HepG2 (cell line): Measurements from ENCODE around the gene OR2S2. TPM values are rescaled to one million over a fixed set of nuclear protein-coding genes. Genes with fewer than 3 reads are reported as not detected.

Experiments
- ATAC-seq: fragments of 200-7000 bp; cut with Tn5 transposase; 3 replicates; pipeline ENCODE4 v1.9.1; 2020; ENCODE audit warnings: mild to moderate bottlenecking, moderate library complexity
- BruUV-seq: library from RNA; stranded (reverse); fragments of 400-500 nt; replicated peaks from 2 replicates; lab custom pipeline; 2021; lab: Mats Ljungman, UMichigan
- CTCF ChIA-PET: fragments of 300-600 bp; formaldehyde crosslinking; extraction: SDS; loops from one replicate; lab custom pipeline; 2021; ENCODE audit warnings: low total read pairs, inconsistent platforms, low intra/inter-chr PET ratio; lab: Yijun Ruan, JAX
- POLR2A ChIA-PET: fragments of 350-600 bp; sonication (Branson Sonifier 250); formaldehyde crosslinking; loops from one replicate; lab custom pipeline; 2020; ENCODE audit warnings: antibody characterized with exemption, inconsistent platforms; lab: Yijun Ruan, JAX
- DNase-seq: peaks from one replicate; pipeline ENCODE4 v3.0.0-alpha.2; 2015; ENCODE audit warnings: low spot score
- FAIRE-seq: peaks from 3 replicates; lab custom pipeline; 2011; peaks lifted over from hg19 to GRCh38; lab: Jason Lieb, UNC
- H2AFZ ChIP-seq: one replicate; pipeline ENCODE4 v1.6.1; 2011; ENCODE audit warnings: low read length, inconsistent platforms
- H3K27ac ChIP-seq: fragments of 300-600 bp; 3 replicates; pipeline ENCODE4 v1.8.0; 2011; ENCODE audit warnings: mixed run types, mild to moderate bottlenecking, mixed read lengths, low read length, inconsistent platforms; ENCODE audit not compliant: insufficient read depth; ENCODE audit errors: extremely low read length
- H3K27me3 ChIP-seq, 2 experiments: fragments of 200-600 bp in 1 of 2; 2 replicates in 1 of 2; 3 replicates in 1 of 2; pipeline versions ENCODE4 v1.6.0 to v1.8.0; 2011; ENCODE audit warnings: low read length in 2 of 2, mild to moderate bottlenecking in 2 of 2, moderate library complexity in 2 of 2, inconsistent platforms in 1 of 2; ENCODE audit not compliant: insufficient read depth in 2 of 2, control insufficient read depth in 1 of 2
- H3K36me3 ChIP-seq, 2 experiments: fragments of 200-600 bp in 1 of 2; replicated peaks in 1 of 2; 2 replicates in 1 of 2; 3 replicates in 1 of 2; pipeline versions ENCODE4 v1.5.1 to v1.8.0; 2011; ENCODE audit warnings: low read length in 2 of 2, inconsistent platforms in 1 of 2; ENCODE audit not compliant: insufficient read depth in 2 of 2, control insufficient read depth in 1 of 2
- H3K4me1 ChIP-seq: 2 replicates; pipeline ENCODE4 v1.5.1; 2012; ENCODE audit warnings: low read length, inconsistent platforms; ENCODE audit not compliant: insufficient read depth
- H3K4me2 ChIP-seq: 2 replicates; pipeline ENCODE4 v1.6.0; 2011; ENCODE audit warnings: low read depth, low read length, inconsistent platforms
- H3K4me3 ChIP-seq, 3 experiments: fragments of 200-600 bp in 1 of 3; sonication (generic), shearing (Covaris generic) in 1 of 3; replicated peaks in 1 of 3; 2 replicates each; pipeline ENCODE4 v1.5.1; 2011 to 2016; ENCODE audit warnings: low read length in 3 of 3, inconsistent platforms in 2 of 3, low read depth in 2 of 3, mild to moderate bottlenecking in 2 of 3, control low read depth in 1 of 3, mixed read lengths in 1 of 3; ENCODE audit not compliant: insufficient read depth in 1 of 3
- H3K79me2 ChIP-seq: one replicate; pipeline ENCODE4 v1.6.1; 2011; ENCODE audit warnings: low read length, inconsistent platforms; ENCODE audit not compliant: insufficient read depth
- H3K9ac ChIP-seq: 2 replicates; pipeline ENCODE4 v1.6.0; 2011; ENCODE audit warnings: mild to moderate bottlenecking, low read depth, low read length, inconsistent platforms; ENCODE audit not compliant: insufficient read depth
- H3K9me3 ChIP-seq: 2 replicates; pipeline ENCODE4 v1.5.1; 2012; ENCODE audit warnings: mild to moderate bottlenecking, low read length
- H4K20me1 ChIP-seq: 2 replicates; pipeline ENCODE4 v1.6.0; 2011; ENCODE audit warnings: inconsistent platforms, mild to moderate bottlenecking, low read length, moderate library complexity; ENCODE audit not compliant: insufficient read depth
- CHCHD3 ChIP-seq: sonication (generic); formaldehyde crosslinking; IDR thresholded peaks from 2 replicates; pipeline ENCODE4 v1.8.0; 2022; ENCODE audit warnings: mild to moderate bottlenecking, missing genetic modification reagents, moderate library complexity
- MIER2 ChIP-seq: IDR thresholded peaks from 2 replicates; pipeline ENCODE4 v1.6.1; 2016; ENCODE audit warnings: missing biosample characterization, missing genetic modification reagents
- NRL ChIP-seq: sonication (generic); formaldehyde crosslinking; IDR thresholded peaks from 2 replicates; pipeline ENCODE4 v1.5.0; 2020; ENCODE audit warnings: missing genetic modification reagents, mild to moderate bottlenecking, moderate library complexity, borderline replicate concordance
- RARG ChIP-seq: sonication (generic); formaldehyde crosslinking; IDR thresholded peaks from 2 replicates; pipeline ENCODE4 v1.4.0; 2020; ENCODE audit warnings: low read depth, mild to moderate bottlenecking, missing genetic modification reagents
- SMAD9 ChIP-seq: sonication (generic); formaldehyde crosslinking; IDR thresholded peaks from 2 replicates; pipeline ENCODE4 v1.5.1; 2020; ENCODE audit warnings: mild to moderate bottlenecking, missing genetic modification reagents
- ZBTB1 ChIP-seq: sonication (generic); formaldehyde crosslinking; IDR thresholded peaks from 2 replicates; pipeline ENCODE4 v1.4.0; 2020; ENCODE audit warnings: missing genetic modification reagents, borderline replicate concordance
- ZNF724P ChIP-seq: sonication (generic); formaldehyde crosslinking; IDR thresholded peaks from 2 replicates; pipeline ENCODE4 v1.8.0; 2022; ENCODE audit warnings: missing genetic modification reagents, borderline replicate concordance
- ZNF75D ChIP-seq: sonication (generic); formaldehyde crosslinking; IDR thresholded peaks from 2 replicates; pipeline ENCODE4 v1.8.1; 2023; ENCODE audit warnings: missing genetic modification reagents, mild to moderate bottlenecking, borderline replicate concordance
- ZNF841 ChIP-seq: sonication (generic); formaldehyde crosslinking; IDR thresholded peaks from 2 replicates; pipeline ENCODE4 v1.8.1; 2023; ENCODE audit warnings: missing genetic modification reagents, borderline replicate concordance
- WGBS: methylation state at CpG from one replicate; pipeline ENCODE4 v1.1.6; 2017; ENCODE audit warnings: low lambda C conversion rate; 5-methylcytosine and 5-hydroxymethylcytosine counted together
- in situ Hi-C: cut with HindIII; loops from 2 replicates; pipeline ENCODE4 v1.10.0; 2017; ENCODE audit warnings: low pct_unique_long_range_greater_than_20kb; ENCODE audit not compliant: extremely low pct_ligation_motif_present
- intact Hi-C: fragments of 100-400 bp; cut with micrococcal nuclease; formaldehyde crosslinking; loops from one replicate; pipeline ENCODE4 v1.10.0; 2022; ENCODE audit not compliant: unreplicated experiment
- polyA plus RNA-seq, 8 experiments: library from polyadenylated mRNA; depleted of rRNA in 3 of 8; stranded (reverse) in 7 of 8; unstranded in 1 of 8; fragments of >200 nt; fragmentation: Illumina TruSeq in 4 of 8; extraction: Trizol in 4 of 8; gene quantifications; 2 replicates each; pipeline versions ENCODE4 v1.2.1 to v1.2.3, GENCODE V29; 2011 to 2016; ENCODE audit warnings: low read depth in 4 of 8, missing spikeins in 1 of 8, mixed read lengths in 1 of 8; ENCODE audit not compliant: insufficient read depth in 1 of 8
- total RNA-seq, 5 experiments: library from RNA; depleted of rRNA; stranded (reverse); fragments of >200 nt; fragmentation: Illumina TruSeq; extraction: Trizol; gene quantifications; 2 replicates each; pipeline ENCODE4 v1.2.3, GENCODE V29; 2016; ENCODE audit warnings: low read depth in 1 of 5
- TF ChIP-seq, protein P1 (sequence below): sonication (generic); formaldehyde crosslinking; IDR thresholded peaks from 2 replicates; pipeline ENCODE4; 2020; ENCODE audit warnings: missing genetic modification reagents, mild to moderate bottlenecking, borderline replicate concordance
- TF ChIP-seq, protein P2 (sequence below): sonication (generic); formaldehyde crosslinking; IDR thresholded peaks from 2 replicates; pipeline ENCODE4 v1.9.0; 2021; ENCODE audit warnings: mild to moderate bottlenecking, missing genetic modification reagents
- TF ChIP-seq, protein P3 (sequence below): sonication (generic); formaldehyde crosslinking; conservative IDR thresholded peaks from 2 replicates; pipeline ENCODE4 v1.8.1; 2023; ENCODE audit warnings: missing genetic modification reagents

The OR2S2 gene
- total and polyA plus RNA-seq, 2 of the 13 experiments (the other 11 are each of a cell fraction or from before 2014, with no cell fraction given), result not detected

DNA sequence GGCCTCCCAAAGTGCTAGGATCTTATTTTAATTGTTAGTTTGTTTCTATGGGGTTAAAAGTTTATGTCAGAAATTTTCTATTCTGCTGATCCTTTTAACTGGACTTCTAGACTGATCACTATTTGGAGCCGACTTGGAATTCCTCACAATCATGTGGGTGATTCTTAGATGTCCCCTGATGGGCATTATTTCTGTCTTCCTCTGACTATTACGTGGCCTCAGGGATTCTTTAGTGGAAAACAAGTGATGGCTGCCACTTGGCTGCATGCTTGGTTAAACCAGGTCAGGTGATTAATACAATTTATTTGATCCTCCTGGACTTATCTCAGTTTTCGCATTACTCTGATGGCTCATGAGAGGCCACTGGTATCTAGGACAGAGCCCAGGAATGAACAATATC lies 32.2 kb upstream of the OR2S2 start:
- no peaks in the 10 kb centered on the region for H4K20me1 ChIP-seq
- no peak overlapping the region for H2AFZ ChIP-seq
- no peaks in the 10 kb centered on the region for H3K79me2 ChIP-seq
- DNase-seq (no peak), ATAC-seq (no peak), FAIRE-seq (no peak)
- H3K4me2 ChIP-seq, result no peak overlapping the region
- H3K9me3 ChIP-seq, result no peaks in the 10 kb centered on the region
- no TSS peak for BruUV-seq
- H3K36me3 ChIP-seq, result no peaks in the 10 kb centered on the region
- POLR2A ChIA-PET, result no interaction called here
- no peak overlapping the region for H3K27ac ChIP-seq
- H3K9ac ChIP-seq, result no peak overlapping the region
- H3K27me3 ChIP-seq, result no peaks in the 10 kb centered on the region
- CTCF ChIA-PET, result no interaction called here
- H3K4me3 ChIP-seq, result no peak overlapping the region
- in situ Hi-C loops, result no loop called here
- intact Hi-C loops, result no loop called here
- no peaks in the 10 kb centered on the region for H3K4me1 ChIP-seq
- 32% methylated on average over 3 of the region's 3 CpGs for WGBS
- no peak for TF ChIP-seq SMAD9 (CRISPR knock-in tag)
- no peak for TF ChIP-seq RARG (CRISPR knock-in tag)
- TF ChIP-seq, protein P1, sequence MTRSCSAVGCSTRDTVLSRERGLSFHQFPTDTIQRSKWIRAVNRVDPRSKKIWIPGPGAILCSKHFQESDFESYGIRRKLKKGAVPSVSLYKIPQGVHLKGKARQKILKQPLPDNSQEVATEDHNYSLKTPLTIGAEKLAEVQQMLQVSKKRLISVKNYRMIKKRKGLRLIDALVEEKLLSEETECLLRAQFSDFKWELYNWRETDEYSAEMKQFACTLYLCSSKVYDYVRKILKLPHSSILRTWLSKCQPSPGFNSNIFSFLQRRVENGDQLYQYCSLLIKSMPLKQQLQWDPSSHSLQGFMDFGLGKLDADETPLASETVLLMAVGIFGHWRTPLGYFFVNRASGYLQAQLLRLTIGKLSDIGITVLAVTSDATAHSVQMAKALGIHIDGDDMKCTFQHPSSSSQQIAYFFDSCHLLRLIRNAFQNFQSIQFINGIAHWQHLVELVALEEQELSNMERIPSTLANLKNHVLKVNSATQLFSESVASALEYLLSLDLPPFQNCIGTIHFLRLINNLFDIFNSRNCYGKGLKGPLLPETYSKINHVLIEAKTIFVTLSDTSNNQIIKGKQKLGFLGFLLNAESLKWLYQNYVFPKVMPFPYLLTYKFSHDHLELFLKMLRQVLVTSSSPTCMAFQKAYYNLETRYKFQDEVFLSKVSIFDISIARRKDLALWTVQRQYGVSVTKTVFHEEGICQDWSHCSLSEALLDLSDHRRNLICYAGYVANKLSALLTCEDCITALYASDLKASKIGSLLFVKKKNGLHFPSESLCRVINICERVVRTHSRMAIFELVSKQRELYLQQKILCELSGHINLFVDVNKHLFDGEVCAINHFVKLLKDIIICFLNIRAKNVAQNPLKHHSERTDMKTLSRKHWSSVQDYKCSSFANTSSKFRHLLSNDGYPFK (CRISPR knock-in tag), result no peak
- TF ChIP-seq ZBTB1, result no peak
- no peak for TF ChIP-seq NRL
- no peak for TF ChIP-seq CHCHD3 (CRISPR knock-in tag)
- TF ChIP-seq MIER2, result no peak
- TF ChIP-seq, protein P2, sequence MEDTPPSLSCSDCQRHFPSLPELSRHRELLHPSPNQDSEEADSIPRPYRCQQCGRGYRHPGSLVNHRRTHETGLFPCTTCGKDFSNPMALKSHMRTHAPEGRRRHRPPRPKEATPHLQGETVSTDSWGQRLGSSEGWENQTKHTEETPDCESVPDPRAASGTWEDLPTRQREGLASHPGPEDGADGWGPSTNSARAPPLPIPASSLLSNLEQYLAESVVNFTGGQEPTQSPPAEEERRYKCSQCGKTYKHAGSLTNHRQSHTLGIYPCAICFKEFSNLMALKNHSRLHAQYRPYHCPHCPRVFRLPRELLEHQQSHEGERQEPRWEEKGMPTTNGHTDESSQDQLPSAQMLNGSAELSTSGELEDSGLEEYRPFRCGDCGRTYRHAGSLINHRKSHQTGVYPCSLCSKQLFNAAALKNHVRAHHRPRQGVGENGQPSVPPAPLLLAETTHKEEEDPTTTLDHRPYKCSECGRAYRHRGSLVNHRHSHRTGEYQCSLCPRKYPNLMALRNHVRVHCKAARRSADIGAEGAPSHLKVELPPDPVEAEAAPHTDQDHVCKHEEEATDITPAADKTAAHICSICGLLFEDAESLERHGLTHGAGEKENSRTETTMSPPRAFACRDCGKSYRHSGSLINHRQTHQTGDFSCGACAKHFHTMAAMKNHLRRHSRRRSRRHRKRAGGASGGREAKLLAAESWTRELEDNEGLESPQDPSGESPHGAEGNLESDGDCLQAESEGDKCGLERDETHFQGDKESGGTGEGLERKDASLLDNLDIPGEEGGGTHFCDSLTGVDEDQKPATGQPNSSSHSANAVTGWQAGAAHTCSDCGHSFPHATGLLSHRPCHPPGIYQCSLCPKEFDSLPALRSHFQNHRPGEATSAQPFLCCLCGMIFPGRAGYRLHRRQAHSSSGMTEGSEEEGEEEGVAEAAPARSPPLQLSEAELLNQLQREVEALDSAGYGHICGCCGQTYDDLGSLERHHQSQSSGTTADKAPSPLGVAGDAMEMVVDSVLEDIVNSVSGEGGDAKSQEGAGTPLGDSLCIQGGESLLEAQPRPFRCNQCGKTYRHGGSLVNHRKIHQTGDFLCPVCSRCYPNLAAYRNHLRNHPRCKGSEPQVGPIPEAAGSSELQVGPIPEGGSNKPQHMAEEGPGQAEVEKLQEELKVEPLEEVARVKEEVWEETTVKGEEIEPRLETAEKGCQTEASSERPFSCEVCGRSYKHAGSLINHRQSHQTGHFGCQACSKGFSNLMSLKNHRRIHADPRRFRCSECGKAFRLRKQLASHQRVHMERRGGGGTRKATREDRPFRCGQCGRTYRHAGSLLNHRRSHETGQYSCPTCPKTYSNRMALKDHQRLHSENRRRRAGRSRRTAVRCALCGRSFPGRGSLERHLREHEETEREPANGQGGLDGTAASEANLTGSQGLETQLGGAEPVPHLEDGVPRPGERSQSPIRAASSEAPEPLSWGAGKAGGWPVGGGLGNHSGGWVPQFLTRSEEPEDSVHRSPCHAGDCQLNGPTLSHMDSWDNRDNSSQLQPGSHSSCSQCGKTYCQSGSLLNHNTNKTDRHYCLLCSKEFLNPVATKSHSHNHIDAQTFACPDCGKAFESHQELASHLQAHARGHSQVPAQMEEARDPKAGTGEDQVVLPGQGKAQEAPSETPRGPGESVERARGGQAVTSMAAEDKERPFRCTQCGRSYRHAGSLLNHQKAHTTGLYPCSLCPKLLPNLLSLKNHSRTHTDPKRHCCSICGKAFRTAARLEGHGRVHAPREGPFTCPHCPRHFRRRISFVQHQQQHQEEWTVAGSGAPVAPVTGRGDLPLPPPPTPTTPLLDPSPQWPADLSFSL, result no peak
- TF ChIP-seq ZNF724P (CRISPR knock-in tag), result no peak
- TF ChIP-seq, protein P3, sequence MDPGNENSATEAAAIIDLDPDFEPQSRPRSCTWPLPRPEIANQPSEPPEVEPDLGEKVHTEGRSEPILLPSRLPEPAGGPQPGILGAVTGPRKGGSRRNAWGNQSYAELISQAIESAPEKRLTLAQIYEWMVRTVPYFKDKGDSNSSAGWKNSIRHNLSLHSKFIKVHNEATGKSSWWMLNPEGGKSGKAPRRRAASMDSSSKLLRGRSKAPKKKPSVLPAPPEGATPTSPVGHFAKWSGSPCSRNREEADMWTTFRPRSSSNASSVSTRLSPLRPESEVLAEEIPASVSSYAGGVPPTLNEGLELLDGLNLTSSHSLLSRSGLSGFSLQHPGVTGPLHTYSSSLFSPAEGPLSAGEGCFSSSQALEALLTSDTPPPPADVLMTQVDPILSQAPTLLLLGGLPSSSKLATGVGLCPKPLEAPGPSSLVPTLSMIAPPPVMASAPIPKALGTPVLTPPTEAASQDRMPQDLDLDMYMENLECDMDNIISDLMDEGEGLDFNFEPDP (CRISPR knock-in tag), result no peak
- no peak for TF ChIP-seq ZNF841
- TF ChIP-seq ZNF75D, result no peak
